Stimulated activated CD8-positive, alpha-beta memory T cell treated with anti-CD3 and anti-CD28 coated beads, Interleukin-2, amount 100 ng/mL, for 48 hours (primary cell): ENCODE measurements around the gene SDE2.
A peak's percentile ranks its signal among the peaks of the same experiment; 100 is the strongest.
"Not testable (repeated sequence)": the region's sequence is repeated elsewhere in the genome, so short reads cannot be mapped to it uniquely, and the experiment has no call there.

ENCODE experiments used
- DNase-seq, 2 donors: peaks; one replicate each; pipeline ENCODE4 v3.0.0-alpha.2; 2020; ENCODE audit warnings: low read depth in 2 of 2

The SDE2 gene

DNA sequence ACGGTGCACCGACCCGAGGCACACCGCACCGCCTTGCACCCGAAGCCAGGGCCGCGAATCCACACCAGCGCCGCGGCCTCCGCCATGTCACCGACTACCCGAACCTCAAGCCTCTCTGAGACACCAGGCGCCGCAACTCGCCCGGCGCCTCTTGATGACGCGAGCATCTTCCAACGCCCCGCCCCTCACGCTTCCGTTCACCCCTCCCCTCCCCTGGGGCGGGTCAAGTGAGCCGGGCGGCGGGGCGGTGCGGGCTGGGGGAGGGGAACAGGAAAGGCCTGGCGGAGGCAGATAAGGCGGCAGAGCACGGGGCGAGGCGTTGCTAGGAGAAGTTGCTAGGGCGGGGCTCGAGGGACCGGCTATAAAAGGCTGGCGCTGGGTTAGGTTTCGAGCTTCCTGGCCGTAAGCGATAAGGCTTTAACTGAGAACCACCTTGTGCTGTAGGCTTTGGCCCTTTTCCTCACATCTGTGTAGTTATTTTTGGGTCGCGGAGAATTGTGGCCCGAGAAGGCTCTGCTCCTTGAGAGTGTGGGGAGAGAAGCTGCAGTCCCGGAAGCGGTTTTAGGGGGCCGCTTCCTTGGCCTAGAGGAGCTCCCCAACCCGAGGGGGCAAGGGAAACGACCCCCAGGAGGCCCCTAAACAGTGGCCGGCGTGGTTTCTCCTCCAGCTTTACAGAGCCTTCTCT is at the start of gene SDE2:
Gene SDE2 (minus strand): TSS at position 117 of the 685 bp plus-strand sequence. CDS start 31 bp downstream, at position 86.
- DNase-seq: peak; percentile 99 to 100

DNA sequence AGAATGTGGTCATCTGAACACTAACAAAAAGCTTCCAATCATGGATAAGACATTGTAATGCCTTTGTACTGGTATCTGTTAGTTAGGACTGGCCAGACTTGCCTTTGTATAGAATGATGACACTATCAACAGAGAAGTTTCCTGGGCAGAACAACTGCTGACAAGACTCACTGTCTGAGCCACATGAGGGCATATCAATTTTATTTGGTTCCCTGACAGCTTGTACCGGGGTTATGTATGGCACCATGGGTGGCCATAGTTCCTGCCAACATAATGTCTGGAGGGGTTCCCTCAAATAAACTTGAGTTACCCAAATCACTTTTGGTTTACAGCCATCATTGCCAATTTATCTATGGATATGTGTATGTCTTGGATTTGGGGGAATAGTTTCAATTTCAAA is 49.7 kb upstream of the SDE2 start:
- DNase-seq: no peak

DNA sequence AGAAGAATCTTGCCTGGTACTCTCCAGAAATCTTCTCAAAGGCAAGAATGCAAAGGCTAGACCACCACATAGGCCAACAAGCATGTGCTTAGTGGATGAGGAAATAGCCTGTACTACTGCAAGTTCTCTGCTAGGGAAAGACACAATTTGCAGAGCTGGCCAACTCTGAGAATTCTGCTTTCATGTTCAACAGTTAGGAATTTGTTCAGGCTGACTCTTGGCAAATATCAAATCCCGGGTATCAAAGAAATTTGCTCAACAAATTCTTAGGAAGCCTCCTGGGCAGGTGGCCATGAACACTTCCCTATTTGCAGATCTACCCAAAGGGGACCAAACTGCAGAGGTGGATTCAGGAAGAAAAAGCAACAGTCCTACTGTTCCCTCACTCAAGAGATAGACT is 48.4 kb upstream of the SDE2 start:
- no peak for DNase-seq

DNA sequence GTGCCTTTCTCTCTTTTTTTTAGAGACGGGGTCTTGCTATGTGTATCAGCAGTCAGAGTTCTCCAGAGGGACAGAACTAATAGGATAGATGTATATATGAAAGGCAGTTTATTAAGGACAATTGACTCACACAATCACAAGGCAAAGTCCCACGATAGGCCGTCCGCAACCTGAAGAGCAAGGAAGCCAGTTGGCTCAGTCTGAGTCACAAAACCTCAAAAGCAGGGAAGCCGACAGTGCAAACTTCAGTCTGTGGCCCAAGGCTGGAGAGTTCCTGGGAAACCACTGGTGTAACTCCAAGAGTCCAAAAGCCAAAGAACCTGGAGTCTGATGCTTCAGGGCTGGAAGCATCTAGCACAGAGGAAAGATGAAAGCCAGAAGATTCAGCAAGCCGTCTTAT is 47.1 kb upstream of the SDE2 start:
- DNase-seq: no peak

DNA sequence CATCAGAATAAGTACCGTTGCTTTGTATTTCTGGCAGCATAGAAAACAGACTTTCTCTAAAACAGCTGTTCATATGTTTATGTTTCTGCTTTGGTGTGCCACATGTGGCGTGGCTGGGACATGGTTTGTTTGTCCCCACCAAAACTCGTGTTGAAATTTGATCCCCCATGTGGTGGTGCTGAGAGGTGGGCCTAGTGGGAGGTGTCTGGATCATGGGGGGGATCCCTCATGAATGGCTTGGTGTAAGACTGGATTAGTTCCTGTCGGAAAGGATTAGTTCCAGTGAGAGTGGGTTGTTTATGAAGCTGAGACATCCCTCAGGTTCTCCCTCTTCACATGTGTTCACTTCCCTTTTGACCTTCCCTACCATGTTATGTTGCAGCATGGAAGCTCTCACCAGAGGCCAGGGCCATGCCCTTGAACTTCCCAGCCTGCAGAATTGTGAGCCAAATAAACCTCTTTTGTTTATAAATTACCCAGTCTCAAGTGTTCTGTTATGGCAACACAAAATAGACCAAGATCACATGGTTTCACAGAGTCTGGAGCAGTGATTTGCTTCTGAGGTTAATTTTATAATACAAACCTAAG is 45.5 kb upstream of the SDE2 start:
- DNase-seq: no peak

DNA sequence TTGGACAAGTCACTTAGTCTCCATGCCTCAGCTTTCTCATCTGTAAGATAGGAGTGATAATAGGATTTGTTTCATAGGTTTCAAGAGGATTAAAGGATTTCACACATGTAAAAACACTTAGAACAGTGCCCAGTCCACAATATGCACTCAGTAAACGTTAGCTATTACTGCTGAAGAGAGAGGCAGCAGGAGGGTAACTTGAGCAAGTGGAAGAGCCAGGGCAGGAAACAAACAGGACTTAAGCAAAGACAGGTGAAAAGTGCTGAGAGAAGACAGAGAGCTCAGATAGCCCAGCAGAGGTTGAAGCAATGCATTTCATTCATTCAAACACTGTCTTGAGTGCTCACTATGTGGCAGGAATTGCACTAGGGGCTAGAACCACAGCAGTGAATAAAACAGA is 42.3 kb upstream of the SDE2 start:
- DNase-seq: no peak

DNA sequence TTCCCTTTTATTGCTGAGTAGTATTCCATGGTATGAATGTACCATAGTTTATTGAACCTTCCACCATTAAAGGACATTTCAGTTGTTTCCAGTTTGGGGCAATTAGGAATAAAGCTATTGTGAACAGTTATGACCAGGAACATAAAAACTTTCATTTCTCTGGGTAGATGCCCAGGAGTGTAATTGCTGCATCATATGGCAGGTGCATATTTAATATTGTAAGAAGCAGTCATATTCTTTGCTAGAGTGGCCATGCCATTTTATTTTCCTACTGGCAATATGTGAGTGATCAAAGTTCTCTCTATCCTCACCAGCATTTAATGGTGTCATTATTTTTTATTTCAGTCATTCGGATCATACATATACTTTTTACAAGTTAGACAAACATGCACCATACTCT is 39.5 kb upstream of the SDE2 start:
- DNase-seq: no peak

DNA sequence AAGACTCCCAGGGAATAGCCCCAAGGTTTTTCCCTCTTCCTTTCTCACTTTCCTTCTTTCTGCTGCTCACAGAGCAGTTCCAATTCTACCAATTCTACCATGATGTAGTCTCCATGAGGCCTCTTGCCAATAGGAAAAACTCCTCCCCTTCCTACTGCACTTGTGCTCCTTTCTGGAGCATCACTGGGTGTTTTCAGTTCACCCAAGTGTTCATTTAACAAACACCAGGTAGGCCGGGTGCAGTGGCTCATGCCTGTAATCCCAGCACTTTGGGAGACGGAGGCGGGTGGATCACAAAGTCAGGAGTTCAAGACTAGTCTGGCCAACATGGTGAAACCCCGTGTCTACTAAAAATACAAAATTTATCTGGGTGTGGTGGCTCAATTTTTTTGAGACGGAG is 36.8 kb upstream of the SDE2 start:
- DNase-seq: no peak

DNA sequence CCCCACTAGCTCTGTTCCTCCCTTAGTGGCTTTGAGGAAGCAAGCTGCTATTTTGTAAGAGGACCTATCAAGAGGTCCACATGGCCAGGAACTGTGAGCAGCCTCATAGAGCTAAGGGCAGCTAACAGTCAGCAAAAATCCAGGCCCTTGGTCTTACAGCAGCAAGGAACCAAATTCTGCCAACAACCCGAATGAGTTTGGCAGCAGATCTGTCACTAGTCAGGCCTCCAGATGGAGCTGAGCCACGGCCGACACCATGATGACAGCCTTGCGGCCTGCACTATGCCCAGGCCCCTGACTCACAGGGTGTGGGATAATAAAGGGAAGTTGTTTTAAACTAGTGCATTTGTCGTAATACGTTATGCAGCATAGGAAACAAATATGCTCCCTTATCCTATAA is 35.3 kb upstream of the SDE2 start:
- DNase-seq: no peak

DNA sequence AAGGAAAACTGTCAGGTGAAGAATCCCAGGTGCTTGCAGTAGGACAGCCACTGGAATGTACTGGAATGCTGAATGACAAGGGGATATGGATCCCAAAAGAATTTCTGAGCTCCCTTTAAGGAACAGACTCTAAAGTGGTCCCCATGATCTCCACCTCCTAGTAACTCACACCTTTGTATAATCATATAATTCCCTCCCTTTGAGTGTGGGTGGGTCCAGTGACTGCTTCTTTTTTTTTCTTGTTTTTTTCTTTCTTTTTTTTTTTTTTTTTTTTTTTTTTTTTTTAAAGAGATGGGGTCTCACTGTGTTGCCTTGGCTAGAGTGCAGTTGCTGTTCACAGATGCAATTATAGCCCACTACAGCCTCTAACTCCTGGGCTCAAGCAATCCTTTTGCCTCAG is 34.8 kb upstream of the SDE2 start:
- DNase-seq: no peak

DNA sequence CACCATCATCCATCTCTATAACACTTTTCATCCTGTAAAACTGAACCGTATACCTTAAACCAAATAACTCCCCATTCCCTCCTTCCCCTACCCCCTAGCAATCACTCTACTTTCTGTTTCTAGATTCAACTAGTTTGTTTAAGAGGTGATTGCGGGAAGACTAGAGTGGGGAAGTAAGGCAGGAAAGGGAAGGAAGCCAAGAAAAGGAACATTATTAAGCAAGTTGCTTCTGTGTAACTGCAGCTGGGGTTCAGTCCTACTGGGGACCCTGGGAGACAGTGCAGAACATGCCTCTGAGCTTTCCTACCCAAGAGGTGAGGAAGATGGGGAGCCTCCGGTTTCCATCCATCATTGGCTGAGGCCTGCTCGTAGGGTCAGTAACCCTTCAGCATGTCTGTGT is 34.4 kb upstream of the SDE2 start:
- DNase-seq: no peak

DNA sequence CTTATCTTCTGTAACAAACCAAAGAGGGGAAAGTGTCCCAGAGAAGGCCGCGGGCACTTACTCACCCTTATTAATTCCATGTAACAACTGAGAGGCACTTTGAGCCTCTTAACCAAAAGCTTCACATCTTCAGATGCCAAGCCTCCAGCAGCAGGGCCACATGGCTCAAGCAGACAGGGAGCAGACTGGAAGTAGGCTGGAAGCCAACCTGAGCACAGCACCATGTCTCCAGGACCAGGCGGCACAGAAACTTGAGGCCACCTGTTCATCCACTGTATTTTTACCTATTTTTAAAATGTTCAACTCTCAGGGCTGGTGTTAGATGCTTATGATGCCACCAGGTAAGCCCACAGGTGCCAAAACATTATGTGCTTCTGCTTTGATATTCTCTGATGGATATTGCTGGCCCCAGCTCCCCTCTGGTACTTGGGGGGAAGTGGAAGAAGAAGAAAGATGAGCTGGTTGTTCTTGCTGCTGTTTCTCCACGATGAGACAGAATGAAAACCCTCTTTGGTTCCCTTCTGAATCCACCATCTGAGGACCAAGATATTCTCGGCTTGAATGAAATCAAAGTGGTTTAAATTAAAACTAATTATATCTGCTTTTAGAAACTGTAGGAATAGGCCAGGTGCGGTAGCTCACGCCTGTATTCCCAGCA is 30.6 kb upstream of the SDE2 start:
- DNase-seq: no peak

DNA sequence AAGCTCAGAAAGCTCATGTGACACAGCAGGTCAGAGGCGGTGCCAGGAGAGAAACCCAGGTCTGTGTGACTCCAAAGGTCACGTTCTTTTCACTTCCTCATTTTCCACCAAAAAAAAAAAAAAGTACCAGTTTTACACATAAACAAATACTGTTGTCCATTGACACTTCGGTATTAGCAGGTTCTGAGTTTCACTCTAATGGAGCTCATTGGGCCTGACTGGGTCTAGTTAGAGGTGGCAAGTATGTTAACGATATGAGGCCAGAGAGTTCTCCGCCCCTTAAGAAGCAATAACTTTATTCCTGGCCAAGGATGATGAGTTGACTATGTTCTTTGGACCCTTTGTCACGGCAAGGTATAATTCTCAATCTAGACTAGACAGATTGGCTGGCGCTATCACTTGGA is 30.0 kb upstream of the SDE2 start:
- DNase-seq: no peak

DNA sequence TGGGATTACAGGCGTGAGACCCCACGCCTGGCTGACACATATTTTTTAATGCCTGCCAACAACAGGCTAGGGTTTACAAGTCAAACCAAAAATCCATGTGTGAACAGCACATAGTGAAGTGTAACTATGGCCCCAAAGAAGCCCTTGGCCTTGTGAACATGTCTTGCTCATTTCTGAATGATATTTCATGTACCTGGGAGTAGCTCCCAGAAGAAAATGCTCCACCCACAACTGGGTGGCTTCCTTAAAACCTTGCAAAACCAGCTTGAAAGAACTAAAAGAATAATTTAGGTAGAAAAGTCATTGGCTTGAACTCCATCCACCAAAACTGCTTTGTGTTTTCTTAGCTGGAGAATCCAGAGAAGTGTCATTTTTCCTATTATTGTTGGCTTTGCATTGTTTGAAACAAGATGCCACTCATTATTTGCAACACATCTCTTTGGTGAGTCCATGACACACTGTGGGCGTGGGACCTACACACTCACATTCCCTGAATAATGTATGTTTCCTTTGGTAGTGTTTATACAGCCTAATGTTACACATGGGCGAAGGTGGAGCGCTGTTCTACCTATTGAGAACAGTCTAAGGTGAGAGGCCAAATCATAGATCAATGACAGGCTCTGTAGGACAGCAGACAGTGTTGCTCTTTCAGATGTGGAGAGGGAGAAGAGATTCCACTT is 28.5 kb upstream of the SDE2 start:
- DNase-seq: no peak

DNA sequence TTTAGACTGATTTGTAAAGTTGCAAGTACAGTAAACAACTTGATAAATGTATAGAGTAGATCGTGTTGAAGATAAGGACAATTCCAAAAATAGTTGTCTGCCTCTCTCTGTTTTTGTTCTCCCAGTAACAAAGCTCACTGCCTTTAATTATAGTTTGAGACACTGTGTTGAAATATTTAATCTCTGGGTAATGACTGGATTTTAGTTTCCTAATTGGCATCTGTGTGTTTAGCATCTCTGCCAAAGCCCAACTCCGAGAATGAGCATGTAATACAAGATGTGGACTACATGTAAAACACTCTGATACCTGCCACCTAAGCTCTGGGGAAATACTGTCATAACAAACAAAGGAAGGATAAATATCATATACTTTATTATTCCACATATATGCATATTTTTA is 27.7 kb upstream of the SDE2 start:
- DNase-seq: no peak

DNA sequence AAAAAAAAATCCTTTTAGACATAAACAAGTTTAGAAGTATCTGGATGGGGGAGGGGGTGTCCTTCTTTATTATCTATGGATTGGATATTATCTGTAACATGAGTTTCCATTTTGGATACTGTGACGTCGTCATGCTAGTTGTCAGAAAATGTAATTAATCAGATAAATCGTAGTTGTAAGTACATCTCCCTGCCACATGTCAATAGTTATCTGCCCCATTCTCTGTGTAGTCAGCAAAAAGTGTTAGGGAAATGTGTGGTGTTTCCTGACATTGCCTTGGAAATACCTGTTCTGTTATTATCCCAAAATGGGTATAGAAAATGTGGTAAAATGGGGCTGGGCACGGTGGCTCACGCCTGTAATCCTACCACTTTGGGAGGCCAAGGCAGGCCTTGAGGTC is 24.6 kb upstream of the SDE2 start:
- no peak for DNase-seq

DNA sequence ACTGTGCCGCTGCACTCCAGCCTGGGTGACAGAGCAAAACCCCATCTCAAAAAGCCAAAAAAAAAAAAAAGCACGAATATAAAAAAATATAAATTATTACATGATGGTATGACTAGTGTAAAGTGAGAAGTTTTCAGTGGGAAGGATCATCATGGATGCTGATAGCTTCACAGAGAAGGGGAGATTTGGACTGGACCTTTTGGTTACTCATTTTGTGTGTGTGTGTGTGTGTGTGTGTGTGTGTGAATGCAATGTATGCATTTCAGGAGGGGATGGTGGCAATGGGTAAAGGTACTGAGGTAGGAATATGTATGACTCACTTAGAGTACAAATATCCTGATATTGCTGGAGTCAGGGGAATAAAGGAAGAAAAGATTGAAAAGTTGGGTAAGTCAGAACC is 22.7 kb upstream of the SDE2 start:
- DNase-seq: no peak

DNA sequence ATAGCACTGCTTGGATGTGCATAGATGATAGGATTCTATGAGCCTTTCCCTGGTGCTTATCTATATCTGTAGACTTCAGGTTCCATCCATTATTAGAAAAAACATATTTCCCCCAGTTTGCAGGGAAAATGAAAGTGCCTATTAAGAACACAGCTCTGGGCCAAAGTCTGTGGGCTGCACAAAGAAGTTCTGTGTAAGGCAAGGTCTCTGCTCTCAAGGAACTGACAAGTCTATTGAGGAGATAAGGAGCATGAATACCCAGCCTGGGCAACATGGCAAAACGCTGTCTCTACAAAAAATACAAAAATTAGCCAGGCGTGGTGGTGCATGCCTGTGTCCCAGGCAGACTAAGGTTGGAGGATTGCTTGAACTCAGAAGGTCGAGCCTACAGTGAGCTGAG is 22.3 kb upstream of the SDE2 start:
- DNase-seq: no peak

DNA sequence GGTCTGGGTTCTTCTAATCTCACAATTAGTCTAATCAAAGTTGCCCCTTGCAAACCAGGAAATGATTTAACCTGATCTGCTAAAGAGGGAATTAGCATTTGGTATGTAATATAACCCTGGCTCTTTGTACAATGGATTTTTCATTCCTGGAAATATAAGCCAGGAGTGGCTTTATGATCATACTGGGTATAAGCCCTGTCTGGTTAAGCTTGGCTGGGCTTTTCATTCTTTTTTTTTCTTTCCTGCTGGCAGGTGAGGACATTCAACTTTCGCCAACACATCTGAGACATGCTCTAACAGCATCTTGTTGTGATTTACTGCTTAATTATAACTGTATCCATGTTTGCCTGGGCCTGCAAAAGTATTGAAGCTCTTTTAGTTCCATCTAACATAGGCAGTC is 20.4 kb upstream of the SDE2 start:
- no peak for DNase-seq

DNA sequence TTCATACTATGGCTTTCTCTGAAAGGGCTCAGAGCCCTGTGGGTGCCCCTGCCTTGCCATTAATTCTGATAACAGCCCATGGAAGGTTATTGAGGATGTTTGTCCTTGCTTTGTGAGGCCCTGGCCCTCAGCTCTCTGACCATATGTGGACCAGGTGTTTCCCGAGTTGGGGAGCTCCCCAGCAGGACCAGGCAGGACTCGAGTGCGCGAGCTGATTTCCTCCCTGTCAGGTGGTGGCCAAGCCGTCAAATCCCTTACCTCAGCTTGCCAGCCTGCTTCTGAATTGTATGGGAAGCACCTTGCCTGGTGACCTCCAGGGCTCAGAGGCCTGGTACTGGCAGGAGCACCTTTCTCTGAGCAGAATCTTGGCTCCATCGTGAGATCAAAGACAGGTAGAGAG is 17.9 kb upstream of the SDE2 start:
- no peak for DNase-seq

DNA sequence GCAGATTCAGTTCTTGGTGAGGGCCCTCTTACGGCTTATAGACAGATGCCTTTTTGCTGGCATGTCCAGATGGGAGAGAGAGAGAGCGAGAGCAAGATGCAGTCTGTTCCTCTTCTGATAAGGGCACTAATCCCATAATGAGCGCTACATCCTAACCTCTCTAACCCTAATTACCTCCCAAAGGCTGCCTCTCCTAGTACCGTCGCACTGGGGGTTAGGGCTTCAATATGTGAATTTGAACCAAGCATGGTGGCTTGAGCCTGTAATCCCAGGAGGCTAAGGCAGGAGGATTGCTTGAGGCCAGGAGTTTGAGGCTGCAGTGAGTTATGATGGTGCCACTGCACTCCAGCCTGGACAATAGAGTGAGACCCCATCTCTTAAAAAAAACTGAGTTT is 10.5 kb upstream of the SDE2 start:
- DNase-seq: no peak

DNA sequence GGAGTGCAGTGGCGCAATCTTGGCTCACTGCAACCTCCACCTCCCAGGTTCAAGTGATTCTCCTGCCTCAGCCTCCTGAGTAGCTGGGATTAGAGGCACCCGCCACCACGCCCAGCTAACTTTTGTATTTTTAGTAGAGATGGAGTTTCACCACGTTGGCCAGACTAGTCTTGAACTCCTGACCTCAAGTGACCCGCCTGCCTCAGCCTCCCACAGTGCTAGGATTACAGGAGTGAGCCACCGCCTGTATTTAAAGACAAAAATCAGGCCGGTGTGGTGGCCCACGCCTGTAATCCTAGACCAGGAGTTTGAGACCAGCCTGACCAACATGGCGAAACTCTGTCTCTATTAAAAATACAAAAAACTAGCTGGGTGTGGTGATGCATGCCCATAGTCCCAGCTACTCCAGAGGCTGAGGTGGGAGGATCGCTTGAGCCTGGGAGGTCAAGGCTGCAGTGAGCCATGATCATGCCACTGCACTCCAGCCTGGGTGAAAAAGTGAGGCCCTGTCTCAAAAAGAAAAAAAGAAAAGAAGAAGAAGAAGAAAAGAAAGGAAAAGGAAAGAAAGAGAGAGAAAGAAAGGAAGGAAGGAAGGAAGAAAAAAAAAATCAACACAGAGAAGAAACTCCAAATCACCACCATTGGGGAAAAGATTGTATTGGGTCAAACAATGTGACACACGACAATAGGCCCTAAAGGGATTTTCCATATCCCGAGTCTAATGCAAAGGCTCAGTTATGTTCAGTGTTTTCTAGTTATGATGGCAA is 8.2 kb upstream of the SDE2 start:
- DNase-seq: not testable (repeated sequence)
